Measurements from ENCODE around the gene SEMA3B.

DNA sequence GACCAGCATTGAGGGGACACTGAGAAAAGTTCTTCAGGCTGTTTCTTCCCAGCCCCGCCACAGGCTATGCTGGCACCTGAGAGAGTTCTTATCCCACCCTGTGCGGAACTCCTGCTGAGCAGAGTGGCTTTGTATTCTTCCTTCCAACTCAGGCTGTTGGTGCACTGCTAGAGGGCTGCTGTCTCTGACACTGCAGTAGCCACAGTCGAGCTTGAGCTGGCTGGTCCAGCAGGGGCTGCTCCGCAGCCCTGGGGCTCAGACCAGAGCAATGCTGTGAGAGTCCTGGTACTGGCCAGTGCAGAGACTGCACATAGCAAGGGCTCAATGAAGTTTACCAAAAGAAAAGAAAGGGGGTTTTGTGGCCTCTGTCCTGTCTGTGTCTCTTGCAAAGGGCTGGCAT, 29.3 kb upstream of the SEMA3B start:
- TF ChIP-seq, protein P1, sequence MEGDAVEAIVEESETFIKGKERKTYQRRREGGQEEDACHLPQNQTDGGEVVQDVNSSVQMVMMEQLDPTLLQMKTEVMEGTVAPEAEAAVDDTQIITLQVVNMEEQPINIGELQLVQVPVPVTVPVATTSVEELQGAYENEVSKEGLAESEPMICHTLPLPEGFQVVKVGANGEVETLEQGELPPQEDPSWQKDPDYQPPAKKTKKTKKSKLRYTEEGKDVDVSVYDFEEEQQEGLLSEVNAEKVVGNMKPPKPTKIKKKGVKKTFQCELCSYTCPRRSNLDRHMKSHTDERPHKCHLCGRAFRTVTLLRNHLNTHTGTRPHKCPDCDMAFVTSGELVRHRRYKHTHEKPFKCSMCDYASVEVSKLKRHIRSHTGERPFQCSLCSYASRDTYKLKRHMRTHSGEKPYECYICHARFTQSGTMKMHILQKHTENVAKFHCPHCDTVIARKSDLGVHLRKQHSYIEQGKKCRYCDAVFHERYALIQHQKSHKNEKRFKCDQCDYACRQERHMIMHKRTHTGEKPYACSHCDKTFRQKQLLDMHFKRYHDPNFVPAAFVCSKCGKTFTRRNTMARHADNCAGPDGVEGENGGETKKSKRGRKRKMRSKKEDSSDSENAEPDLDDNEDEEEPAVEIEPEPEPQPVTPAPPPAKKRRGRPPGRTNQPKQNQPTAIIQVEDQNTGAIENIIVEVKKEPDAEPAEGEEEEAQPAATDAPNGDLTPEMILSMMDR (IDR thresholded peaks at IDR 0.05) = no peak
- TF ChIP-seq POLR2A (IDR thresholded peaks at IDR 0.05) = no peak
